DND-41 (cell line): Measurements from ENCODE around the gene AMFR.

Experiments used
- ATAC-seq: fragments of 200-7000 bp; cut with Tn5 transposase; 3 replicates; pipeline ENCODE4 v1.9.1; 2021; ENCODE audit warnings: low read depth; ENCODE audit not compliant: insufficient read depth
- DNase-seq: peaks from one replicate; pipeline ENCODE4 v3.0.0-alpha.2; 2020
- H2AFZ ChIP-seq: 2 replicates; pipeline ENCODE4 v1.6.0; 2012; ENCODE audit warnings: low read depth, low read length
- H3K27ac ChIP-seq: 2 replicates; pipeline ENCODE4 v1.5.1; 2012; ENCODE audit warnings: low read length, inconsistent platforms
- H3K27me3 ChIP-seq: fragments of 200-600 bp; sonication (generic); 2 replicates; pipeline ENCODE4 v1.6.0; 2012; ENCODE audit warnings: low read length, mild to moderate bottlenecking, inconsistent platforms; ENCODE audit not compliant: insufficient read depth, poor library complexity
- H3K36me3 ChIP-seq: 2 replicates; pipeline ENCODE4 v1.5.1; 2012; ENCODE audit warnings: low read length, inconsistent platforms; ENCODE audit not compliant: insufficient read depth
- H3K4me1 ChIP-seq: 2 replicates; pipeline ENCODE4 v1.5.1; 2012; ENCODE audit warnings: mild to moderate bottlenecking, low read length; ENCODE audit not compliant: insufficient read depth
- H3K4me2 ChIP-seq: 2 replicates; pipeline ENCODE4 v1.6.0; 2012; ENCODE audit warnings: mild to moderate bottlenecking, moderate library complexity, low read length, inconsistent platforms; ENCODE audit not compliant: insufficient read depth
- H3K4me3 ChIP-seq, 2 experiments: fragments of 200-600 bp in 1 of 2; shearing (Covaris generic) in 1 of 2; 2 replicates each; pipeline ENCODE4 v1.5.1; 2012 to 2016; ENCODE audit warnings: inconsistent platforms in 2 of 2, low read length in 2 of 2, mild to moderate bottlenecking in 2 of 2, low read depth in 1 of 2, moderate library complexity in 1 of 2
- H3K79me2 ChIP-seq: 2 replicates; pipeline ENCODE4 v1.6.0; 2012; ENCODE audit warnings: low read length, inconsistent platforms; ENCODE audit not compliant: insufficient read depth
- H3K9ac ChIP-seq: 2 replicates; pipeline ENCODE4 v1.6.0; 2012; ENCODE audit warnings: low read depth, mild to moderate bottlenecking, inconsistent platforms, low read length, moderate library complexity
- H3K9me3 ChIP-seq: 2 replicates; pipeline ENCODE4 v1.5.1; 2012; ENCODE audit warnings: low read length, moderate library complexity, mild to moderate bottlenecking, inconsistent platforms; ENCODE audit not compliant: insufficient read depth, severe bottlenecking
- H4K20me1 ChIP-seq: 2 replicates; pipeline ENCODE4 v1.6.0; 2012; ENCODE audit warnings: low read length; ENCODE audit not compliant: insufficient read depth
- EZH2 ChIP-seq: IDR thresholded peaks from 3 replicates; pipeline ENCODE4 v1.6.1; 2012; ENCODE audit warnings: borderline replicate concordance, low read depth, mild to moderate bottlenecking, moderate library complexity, low read length, inconsistent platforms; ENCODE audit not compliant: severe bottlenecking
- TF ChIP-seq, protein P1 (sequence below): IDR thresholded peaks from 2 replicates; pipeline ENCODE4 v1.5.1; 2012; ENCODE audit warnings: borderline replicate concordance, low read length, moderate library complexity, mild to moderate bottlenecking; ENCODE audit not compliant: poor library complexity, severe bottlenecking; ENCODE audit errors: extremely low read depth

The AMFR gene

DNA sequence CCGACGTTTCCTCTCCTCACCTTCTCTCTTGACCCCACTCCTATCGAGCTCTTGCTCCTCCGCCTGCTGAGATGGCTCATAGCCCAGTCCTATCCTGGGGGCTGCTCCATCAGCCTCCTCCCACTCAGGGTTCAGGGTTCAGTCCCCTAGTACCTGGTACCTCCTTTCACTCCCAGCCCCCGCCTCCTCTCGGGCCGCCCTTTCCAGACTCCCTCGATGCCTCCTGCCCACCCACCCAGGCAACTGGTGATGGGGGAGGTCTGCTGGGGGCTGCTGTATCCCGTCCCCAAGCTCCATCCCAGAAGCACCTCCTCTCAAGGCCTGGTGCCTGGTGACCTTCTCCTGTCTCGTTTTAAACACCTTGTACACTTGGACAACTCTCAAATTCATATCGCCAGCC is 93.9 kb downstream of the AMFR start:
- Histone ChIP-seq H3K4me1 (no peaks in the 10 kb centered on the region), H3K27me3 (no peaks in the 10 kb centered on the region), H3K79me2 (no peaks in the 10 kb centered on the region), H3K9me3 (no peaks in the 10 kb centered on the region), H3K36me3 (peaks cover 33% of the 10 kb centered on the region), H3K4me3 (no peak overlapping the region), H2AFZ (no peak overlapping the region), H3K27ac (no peak overlapping the region), H3K9ac (no peak overlapping the region), H4K20me1 (no peaks in the 10 kb centered on the region; the same call in 1 of the 2 replicates), H3K4me2 (no peak overlapping the region)
- TF ChIP-seq EZH2 = no peak
- TF ChIP-seq, protein P1, sequence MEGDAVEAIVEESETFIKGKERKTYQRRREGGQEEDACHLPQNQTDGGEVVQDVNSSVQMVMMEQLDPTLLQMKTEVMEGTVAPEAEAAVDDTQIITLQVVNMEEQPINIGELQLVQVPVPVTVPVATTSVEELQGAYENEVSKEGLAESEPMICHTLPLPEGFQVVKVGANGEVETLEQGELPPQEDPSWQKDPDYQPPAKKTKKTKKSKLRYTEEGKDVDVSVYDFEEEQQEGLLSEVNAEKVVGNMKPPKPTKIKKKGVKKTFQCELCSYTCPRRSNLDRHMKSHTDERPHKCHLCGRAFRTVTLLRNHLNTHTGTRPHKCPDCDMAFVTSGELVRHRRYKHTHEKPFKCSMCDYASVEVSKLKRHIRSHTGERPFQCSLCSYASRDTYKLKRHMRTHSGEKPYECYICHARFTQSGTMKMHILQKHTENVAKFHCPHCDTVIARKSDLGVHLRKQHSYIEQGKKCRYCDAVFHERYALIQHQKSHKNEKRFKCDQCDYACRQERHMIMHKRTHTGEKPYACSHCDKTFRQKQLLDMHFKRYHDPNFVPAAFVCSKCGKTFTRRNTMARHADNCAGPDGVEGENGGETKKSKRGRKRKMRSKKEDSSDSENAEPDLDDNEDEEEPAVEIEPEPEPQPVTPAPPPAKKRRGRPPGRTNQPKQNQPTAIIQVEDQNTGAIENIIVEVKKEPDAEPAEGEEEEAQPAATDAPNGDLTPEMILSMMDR = no peak
- DNase-seq (no peak), ATAC-seq (no peak)

DNA sequence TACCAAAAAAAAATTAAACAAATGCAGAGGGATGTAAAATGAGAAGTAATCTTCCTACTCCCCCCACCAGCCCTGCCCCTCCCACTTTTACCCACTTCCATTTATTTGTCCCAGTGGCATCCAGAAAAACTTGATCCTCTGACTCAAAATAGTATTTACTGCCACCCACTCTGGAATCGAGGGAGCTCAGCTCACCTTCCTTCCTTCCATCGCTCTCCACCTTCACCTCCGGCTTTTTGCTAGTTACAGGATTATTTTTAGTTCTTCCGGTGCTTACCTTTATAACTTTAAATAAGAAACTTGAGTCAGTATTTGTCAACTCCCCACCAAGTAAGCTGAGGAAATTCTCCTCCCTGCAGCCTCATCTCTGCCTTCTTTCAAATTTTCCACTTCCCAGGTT is 94.9 kb downstream of the AMFR start:
- H3K9ac ChIP-seq = no peak overlapping the region
- H3K27ac ChIP-seq = no peak overlapping the region
- no peak for ATAC-seq

DNA sequence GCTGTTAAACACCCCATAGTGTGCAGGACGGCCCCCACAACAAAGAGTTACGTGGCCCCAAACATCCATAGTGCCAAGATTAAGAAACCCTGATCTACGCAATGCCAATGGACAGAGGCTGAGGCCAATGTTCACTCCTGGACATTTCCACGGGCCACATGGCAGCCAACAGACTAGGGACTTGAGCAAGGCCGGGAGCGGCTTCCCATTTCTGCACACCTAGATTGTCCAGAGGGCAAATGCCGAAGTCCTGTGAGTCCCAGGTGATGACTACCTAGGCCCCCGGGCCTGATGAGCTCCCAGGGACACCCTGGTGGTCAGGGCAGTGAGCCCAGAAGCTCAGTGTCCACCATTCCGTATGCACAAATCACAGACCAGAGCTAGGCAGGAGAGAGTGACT is 95.5 kb downstream of the AMFR start:
- H3K79me2 ChIP-seq = no peaks in the 10 kb centered on the region
- no peaks in the 10 kb centered on the region for H3K4me1 ChIP-seq
- TF ChIP-seq, protein P1 = no peak
- no peak for TF ChIP-seq EZH2
- H3K9me3 ChIP-seq = no peaks in the 10 kb centered on the region
- peaks cover 27% of the 10 kb centered on the region for H3K36me3 ChIP-seq
- no peak for ATAC-seq
- H4K20me1 ChIP-seq = no peaks in the 10 kb centered on the region; the same call in 1 of the 2 replicates
- no peak for DNase-seq
- no peak overlapping the region for H3K27ac ChIP-seq
- H3K27me3 ChIP-seq = no peaks in the 10 kb centered on the region
- no peak overlapping the region for H3K4me2 ChIP-seq
- H2AFZ ChIP-seq = no peak overlapping the region
- H3K9ac ChIP-seq = no peak overlapping the region
- no peak overlapping the region for H3K4me3 ChIP-seq

More for the DNA sequence above, 94.9 kb downstream of the AMFR start:
- H2AFZ ChIP-seq = no peak overlapping the region
- H3K4me3 ChIP-seq = no peak overlapping the region
- no peak overlapping the region for H3K4me2 ChIP-seq
- H3K27me3 ChIP-seq = no peaks in the 10 kb centered on the region
- TF ChIP-seq, protein P1 = no peak
- TF ChIP-seq EZH2 = no peak
- H4K20me1 ChIP-seq = no peaks in the 10 kb centered on the region; the same call in 1 of the 2 replicates
- no peaks in the 10 kb centered on the region for H3K9me3 ChIP-seq
- H3K4me1 ChIP-seq = no peaks in the 10 kb centered on the region
- H3K36me3 ChIP-seq = peaks cover 28% of the 10 kb centered on the region
- no peaks in the 10 kb centered on the region for H3K79me2 ChIP-seq
- no peak for DNase-seq
